ENCODE results near the gene DNAJC7. TPM values are rescaled to one million over a fixed set of nuclear protein-coding genes. Genes with fewer than 3 reads are reported as not detected.
A peak's percentile ranks its signal among the peaks of the same experiment; 100 is the strongest.

DNAJC7 gene
- total RNA-seq, 1 donor from 2014 or later, result 76.6 TPM

- ATAC-seq, result peak; percentile 94
- DNase-seq, result peak; percentile 96
- intact Hi-C loops (cut with micrococcal nuclease), result no loop called here
Observed at GRCh38 chr17:41966463-41967140, 50.6 kb downstream of the DNAJC7 start, which contains the start of gene CNP. TSS of gene CNP (plus strand) at chr17:41966795. CDS start at chr17:41966885, 90 bp downstream.

DNA sequence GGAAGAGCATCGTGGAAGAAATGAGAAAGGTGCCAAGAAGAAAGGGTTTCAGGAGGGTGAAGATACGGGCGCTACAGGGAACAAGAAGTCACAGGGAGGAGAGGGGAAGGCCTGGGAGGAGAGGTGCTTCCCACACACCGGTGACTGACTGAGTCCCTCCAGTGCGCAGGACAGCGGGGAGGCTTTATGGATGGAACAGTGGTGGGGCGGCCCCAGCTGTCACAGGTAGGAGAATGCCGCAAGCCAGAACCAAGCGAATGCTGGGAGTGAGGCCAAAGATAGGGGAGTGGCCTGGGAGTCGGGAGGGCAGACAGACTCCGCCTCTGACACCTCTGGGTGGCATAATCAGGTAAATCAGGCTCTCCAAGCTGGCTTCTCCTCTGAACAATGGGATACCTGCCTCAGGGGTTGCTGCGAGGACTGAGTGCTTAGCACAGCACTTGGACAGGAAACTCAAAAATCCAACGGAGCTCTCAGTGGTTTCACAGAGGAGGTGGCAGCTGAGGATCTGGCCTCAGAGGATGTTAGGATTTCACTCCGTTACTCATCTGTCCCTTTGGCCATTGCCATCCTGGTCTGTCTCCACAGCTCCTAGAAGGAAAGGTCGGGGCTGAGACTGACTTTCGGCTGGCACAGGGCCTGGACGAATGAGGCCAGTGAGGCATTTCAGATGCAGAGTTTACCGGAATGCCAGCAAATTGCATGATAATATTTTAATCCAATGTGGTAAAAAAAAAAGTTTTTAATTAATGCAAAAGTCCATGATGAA is 51.4 kb downstream of the DNAJC7 start:
- intact Hi-C loops (cut with micrococcal nuclease), result no loop called here
- ATAC-seq (peak; percentile 61), DNase-seq (peak; percentile 68)

DNA sequence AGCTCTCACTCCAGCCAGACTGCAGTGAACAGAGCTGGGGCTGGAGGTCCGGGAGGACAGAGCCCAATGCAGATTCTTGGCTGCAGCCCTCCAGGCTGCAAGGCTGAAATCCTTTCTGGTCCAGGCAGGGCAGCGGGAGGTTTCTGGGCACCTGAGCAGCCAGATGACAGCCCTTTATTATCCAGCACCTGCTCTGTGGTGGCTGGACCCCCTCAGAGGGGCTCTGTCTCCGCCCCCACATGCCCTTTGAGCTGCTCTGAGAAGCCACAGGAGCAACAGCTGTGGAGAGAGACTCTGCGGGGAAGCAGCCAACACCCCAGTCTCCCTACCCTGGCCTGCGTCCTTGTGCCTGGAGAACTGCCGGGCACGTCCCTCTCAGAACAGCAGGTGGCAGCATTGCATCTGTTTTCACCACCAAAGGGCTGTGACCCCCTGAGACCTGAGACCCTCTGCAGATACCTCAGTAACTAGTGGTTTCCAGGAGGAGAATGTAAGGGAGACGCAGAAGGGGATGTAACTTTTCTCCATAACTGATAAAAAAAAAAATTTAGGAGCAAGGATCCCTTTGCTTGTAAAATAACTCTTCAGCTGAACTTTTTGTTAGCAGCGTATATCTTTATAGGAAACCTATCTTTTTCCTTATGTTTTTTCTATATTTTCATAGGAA is 54.3 kb downstream of the DNAJC7 start:
- peak; percentile 83 for DNase-seq
- intact Hi-C loops (cut with micrococcal nuclease), result no loop called here

DNA sequence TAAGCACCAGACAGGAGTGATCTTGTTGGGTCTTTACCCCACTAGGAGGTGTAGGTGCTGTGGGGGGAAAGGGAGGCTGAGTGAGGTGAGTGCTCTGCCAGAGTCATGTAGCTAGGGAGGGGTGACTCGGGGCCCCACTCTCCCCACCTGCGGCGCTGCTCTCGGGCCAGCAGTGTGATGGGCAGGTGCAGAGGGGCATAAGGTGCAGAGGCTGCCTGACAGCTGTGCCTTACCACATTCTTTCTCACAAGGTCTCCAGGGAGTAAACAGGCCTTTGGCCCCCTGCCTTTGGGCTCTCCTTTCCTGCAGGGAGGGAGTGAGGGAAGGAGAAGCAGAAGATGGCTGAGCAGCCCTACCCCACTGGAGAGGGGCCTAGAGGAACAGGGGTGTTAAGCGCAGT is 55.1 kb downstream of the DNAJC7 start:
- intact Hi-C loops (cut with micrococcal nuclease), result no loop called here
- DNase-seq, result no peak
- ATAC-seq, result no peak

More for the DNA sequence above, 54.3 kb downstream of the DNAJC7 start:
- peak; percentile 23 for ATAC-seq

- intact Hi-C loops (cut with micrococcal nuclease), result loop anchor here (10.0 kb wide), 1 partner anchor 125 kb away; no protein-coding TSS in a partner anchor
- ATAC-seq (peak; percentile 55), DNase-seq (no peak)
Observed at GRCh38 chr17:41959336-41960095, 57.7 kb downstream of the DNAJC7 start.

DNA sequence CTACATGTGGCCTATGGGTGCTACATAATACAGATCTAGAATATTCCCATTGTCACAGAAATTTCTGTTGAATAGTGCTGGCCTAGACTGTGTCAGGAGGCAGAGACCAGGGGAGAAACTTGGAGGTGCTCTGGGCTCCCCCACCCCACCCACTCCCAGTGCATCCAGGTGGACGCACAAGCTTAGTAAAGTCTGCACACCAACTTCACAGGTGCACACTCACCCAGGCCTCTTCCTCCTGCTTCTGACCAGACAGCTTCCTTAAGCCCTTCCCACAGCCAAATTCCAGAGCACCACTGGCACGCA is 58.3 kb downstream of the DNAJC7 start:
- DNase-seq, result no peak
- intact Hi-C loops (cut with micrococcal nuclease), result loop anchor here (10.0 kb wide), 1 partner anchor 126 kb away; no protein-coding TSS in a partner anchor
- ATAC-seq, result no peak

GRCh38 chr17:41957869-41958439 is 59.3 kb downstream of the DNAJC7 start:
- intact Hi-C loops (cut with micrococcal nuclease), result loop anchor here (10.0 kb wide), 1 partner anchor 127 kb away; no protein-coding TSS in a partner anchor
- no peak for DNase-seq
- no peak for ATAC-seq

DNA sequence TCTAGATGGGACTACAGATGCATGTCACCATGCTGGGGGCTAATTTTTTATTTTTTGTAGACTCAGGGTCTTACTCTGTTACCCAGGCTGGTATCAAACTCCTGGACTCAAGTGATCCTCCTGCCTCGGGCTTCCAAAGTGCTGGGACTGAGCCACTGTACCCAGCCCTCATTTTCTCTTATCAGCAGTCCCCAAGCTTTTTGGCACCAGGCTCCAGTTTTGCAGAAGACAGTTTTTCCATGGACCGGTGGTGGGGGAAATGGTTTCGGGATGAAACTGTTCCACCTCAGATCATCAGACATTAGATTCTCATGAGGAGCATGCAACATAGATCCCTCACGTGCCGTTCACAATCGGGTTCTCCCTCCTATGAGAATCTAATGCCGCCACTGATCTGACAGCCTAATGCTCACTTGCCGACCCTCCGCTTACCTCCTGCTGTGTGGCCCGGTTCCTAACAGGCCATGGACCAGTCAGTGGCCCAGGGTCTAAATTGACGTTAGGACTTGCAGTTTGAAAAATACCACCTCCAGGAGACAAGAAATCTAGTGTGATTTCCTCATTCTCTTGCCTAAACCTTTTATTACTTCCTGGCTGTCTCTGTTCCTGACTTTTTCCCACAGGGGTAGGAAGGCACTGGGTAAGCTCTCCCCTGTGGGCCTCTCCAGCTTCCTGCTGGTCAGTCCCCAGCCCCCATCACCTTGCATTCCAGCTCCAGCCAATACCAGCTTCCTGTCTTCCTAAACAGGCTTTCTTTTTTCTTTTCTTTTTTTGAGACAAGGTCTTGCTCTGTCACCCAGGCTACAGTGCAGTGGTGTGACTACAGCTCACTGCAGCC is 60.0 kb downstream of the DNAJC7 start:
- no peak for ATAC-seq
- no peak for DNase-seq
- intact Hi-C loops (cut with micrococcal nuclease), result loop anchor here (10.0 kb wide), 1 partner anchor 128 kb away; no protein-coding TSS in a partner anchor

- ATAC-seq (no peak), DNase-seq (no peak)
- intact Hi-C loops (cut with micrococcal nuclease), result loop anchor here (10.0 kb wide), 1 partner anchor 128 kb away; no protein-coding TSS in a partner anchor
Observed at GRCh38 chr17:41956522-41956921, 60.7 kb downstream of the DNAJC7 start.

GRCh38 chr17:41948762-41949460 is 68.3 kb downstream of the DNAJC7 start:
- ATAC-seq, result no peak
- DNase-seq, result no peak
- intact Hi-C loops (cut with micrococcal nuclease), result no loop called here

DNA sequence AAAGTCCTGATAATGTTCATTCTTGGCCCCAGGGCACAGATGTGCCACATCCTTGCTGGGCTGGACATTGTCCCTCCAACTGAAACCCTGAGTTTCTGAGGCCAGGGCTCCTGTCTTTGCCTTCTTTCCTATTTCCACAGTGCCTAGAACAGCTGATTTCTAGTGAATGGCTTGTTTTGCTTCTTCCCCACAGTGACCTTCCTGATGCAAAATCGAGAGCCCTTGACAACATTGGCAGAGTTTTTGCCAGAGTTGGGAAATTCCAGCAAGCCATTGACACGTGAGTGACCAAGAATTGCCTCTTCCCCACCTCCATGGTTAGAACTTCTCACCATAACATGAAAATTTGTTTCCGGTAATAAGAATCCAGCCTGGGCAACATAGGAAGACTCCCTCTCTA is 72.3 kb downstream of the DNAJC7 start:
- DNase-seq (no peak), ATAC-seq (no peak)
- intact Hi-C loops (cut with micrococcal nuclease), result no loop called here

DNA sequence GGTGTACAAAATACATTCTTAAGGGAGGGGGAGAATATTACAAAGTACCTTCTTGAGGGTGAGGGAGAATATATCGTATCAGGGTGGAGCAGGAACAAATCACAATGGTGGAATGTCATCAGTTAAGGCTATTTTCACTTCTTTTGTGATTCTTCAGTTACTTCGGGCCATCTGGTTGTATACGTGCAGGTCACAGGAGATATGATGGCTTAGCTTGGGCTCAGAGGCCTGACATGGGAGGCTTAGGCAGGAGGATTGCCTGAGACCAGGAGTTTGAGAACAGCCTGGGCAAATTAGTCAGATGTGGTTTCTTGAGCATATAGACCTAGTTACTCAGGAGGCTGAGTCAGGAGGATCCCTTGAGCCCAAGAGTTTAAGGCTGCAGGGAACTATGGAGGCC is 73.7 kb downstream of the DNAJC7 start:
- intact Hi-C loops (cut with micrococcal nuclease), result no loop called here
- no peak for ATAC-seq
- no peak for DNase-seq

- intact Hi-C loops (cut with micrococcal nuclease), result no loop called here
- no peak for DNase-seq
Observed at GRCh38 chr17:41942626-41943373, 74.4 kb downstream of the DNAJC7 start.

GRCh38 chr17:41941168-41941567 is 76.1 kb downstream of the DNAJC7 start:
- ATAC-seq (no peak), DNase-seq (no peak)

More at GRCh38 chr17:41942626-41943373, 74.4 kb downstream of the DNAJC7 start:
- no peak for ATAC-seq

DNA sequence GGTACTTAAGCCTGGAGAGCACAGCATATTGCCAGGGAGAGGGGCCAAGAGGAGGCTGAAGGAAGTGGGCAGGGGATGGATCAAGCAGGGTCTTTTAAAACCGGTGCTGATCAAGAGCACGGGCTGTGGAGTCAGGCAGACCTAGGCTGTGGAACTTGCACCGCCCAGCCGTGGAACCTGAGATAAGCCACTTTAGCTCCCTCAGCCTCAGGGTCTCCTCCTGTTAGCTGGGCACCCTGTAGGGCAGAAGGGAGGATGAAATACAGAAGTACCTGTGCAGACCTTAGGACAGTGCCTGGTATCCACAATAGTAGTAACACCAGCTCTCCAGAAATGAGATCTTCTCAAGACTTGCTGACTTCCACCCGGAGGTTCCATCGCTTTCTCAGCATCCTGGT is 77.5 kb downstream of the DNAJC7 start:
- intact Hi-C loops (cut with micrococcal nuclease), result no loop called here
- ATAC-seq (no peak), DNase-seq (no peak)

More at GRCh38 chr17:41941168-41941567, 76.1 kb downstream of the DNAJC7 start:
- intact Hi-C loops (cut with micrococcal nuclease), result no loop called here

GRCh38 chr17:41939044-41939692 is 78.1 kb downstream of the DNAJC7 start:
- ATAC-seq (no peak), DNase-seq (no peak)
- intact Hi-C loops (cut with micrococcal nuclease), result no loop called here

Measured in left ventricle myocardium superior (tissue), 1 donor.